CD4-positive, alpha-beta memory T cell (primary cell): ENCODE results near the gene PIP5K1A. TPM values are rescaled to one million over a fixed set of nuclear protein-coding genes. Genes with fewer than 3 reads are reported as not detected.
"Not testable (repeated sequence)": the region's sequence is repeated elsewhere in the genome, so short reads cannot be mapped to it uniquely, and the experiment has no call there.

Experiments used
- CTCF ChIA-PET: fragments of 350-600 bp; sonication (Branson Sonifier 250); formaldehyde crosslinking; loops from one replicate; lab custom pipeline; 2021; ENCODE audit warnings: inconsistent platforms; ENCODE audit not compliant: partially characterized antibody; lab: Charles Lee
- POLR2A ChIA-PET: fragments of 350-600 bp; sonication (Branson Sonifier 250); formaldehyde crosslinking; loops from one replicate; lab custom pipeline; 2021; ENCODE audit not compliant: partially characterized antibody; lab: Charles Lee
- DNase-seq, 5 donors: peaks; one replicate each; pipeline versions ENCODE4 v3.0.0 to v3.0.0-alpha.2; 2020 to 2022; ENCODE audit warnings: mixed read lengths in 1 of 5
- H3K27ac ChIP-seq: one replicate; pipeline ENCODE4 v1.7.0; 2013; ENCODE audit warnings: low read depth, low read length
- H3K27me3 ChIP-seq: 2 replicates; pipeline ENCODE4 v1.7.0; 2013; ENCODE audit warnings: mild to moderate bottlenecking, low read length, moderate library complexity; ENCODE audit not compliant: insufficient read depth
- H3K36me3 ChIP-seq: 2 replicates; pipeline ENCODE4 v1.7.0; 2013; ENCODE audit warnings: mild to moderate bottlenecking, low read length, moderate library complexity; ENCODE audit not compliant: insufficient read depth
- H3K4me1 ChIP-seq: 2 replicates; pipeline ENCODE4 v1.7.0; 2013; ENCODE audit warnings: mild to moderate bottlenecking, low read length, moderate library complexity; ENCODE audit not compliant: insufficient read depth
- H3K4me3 ChIP-seq, 2 donors: one replicate each; pipeline ENCODE4 v1.7.0; 2013; ENCODE audit warnings: low read length in 2 of 2, mild to moderate bottlenecking in 1 of 2
- H3K9me3 ChIP-seq, 2 donors: one replicate each; pipeline ENCODE4 v1.7.0; 2013; ENCODE audit warnings: low read length in 2 of 2, control low read depth in 1 of 2; ENCODE audit not compliant: control insufficient read depth in 1 of 2
- H3K27ac Mint-ChIP-seq, 7 donors: one replicate each; pipeline ENCODE4 v1.8.0; 2020 to 2021; ENCODE audit warnings: mixed read lengths in 7 of 7, mild to moderate bottlenecking in 6 of 7, inconsistent platforms in 3 of 7, moderate library complexity in 3 of 7
- H3K27me3 Mint-ChIP-seq, 2 donors: one replicate each; pipeline ENCODE4 v1.8.0; 2020 to 2021; ENCODE audit warnings: mixed read lengths in 2 of 2
- H3K36me3 Mint-ChIP-seq, 2 donors: one replicate each; pipeline ENCODE4 v1.8.0; 2020 to 2021; ENCODE audit warnings: mixed read lengths in 2 of 2, inconsistent platforms in 1 of 2, mild to moderate bottlenecking in 1 of 2
- H3K4me1 Mint-ChIP-seq, 4 donors: one replicate each; pipeline ENCODE4 v1.8.0; 2020 to 2021; ENCODE audit warnings: mixed read lengths in 4 of 4, mild to moderate bottlenecking in 1 of 4
- H3K4me3 Mint-ChIP-seq, 8 donors: one replicate each; pipeline ENCODE4 v1.8.0; 2020 to 2021; ENCODE audit warnings: mixed read lengths in 8 of 8, mild to moderate bottlenecking in 7 of 8, moderate library complexity in 6 of 8, inconsistent platforms in 3 of 8
- H3K9me3 Mint-ChIP-seq, 8 donors: one replicate each; pipeline ENCODE4 v1.8.0; 2020 to 2021; ENCODE audit warnings: mixed read lengths in 8 of 8, mild to moderate bottlenecking in 5 of 8, inconsistent platforms in 3 of 8, moderate library complexity in 1 of 8
- intact Hi-C: fragments of 100-400 bp; cut with micrococcal nuclease; formaldehyde crosslinking; loops from one replicate; pipeline ENCODE4 v1.15.1; 2023
- polyA plus RNA-seq, 2 donors: library from polyadenylated mRNA; unstranded; fragments of 300-500 nt; fragmentation: Illumina TruSeq; gene quantifications; one replicate each; pipeline ENCODE4 v1.2.3, GENCODE V29; 2021
- total RNA-seq, 2 experiments: library from RNA; stranded (reverse); gene quantifications; one replicate each; pipeline ENCODE4 v1.2.3, GENCODE V29; 2021

PIP5K1A gene
- total and polyA plus RNA-seq, 4 experiments from 2014 or later = 13.7 to 53.1 (median 33.5) TPM

GRCh38 chr1:151259351-151259750 is 61.0 kb downstream of the PIP5K1A start:
- intact Hi-C loops = no loop called here
- Mint-ChIP-seq H3K27me3 (no peaks in the 10 kb centered on the region), H3K4me3 (no peak overlapping the region), H3K27ac (peak overlapping the region in 1 of 7 donors; percentile 24), H3K9me3 (peaks cover 0 to 2% (median 0%) of the 10 kb centered on the region in 8 donors), H3K4me1 (peaks cover 22 to 40% (median 32%) of the 10 kb centered on the region in 4 donors), H3K36me3 (peaks cover 9 to 24% of the 10 kb centered on the region in 2 donors)
- H3K36me3 ChIP-seq = peaks cover 13% of the 10 kb centered on the region
- no peaks in the 10 kb centered on the region for H3K9me3 ChIP-seq
- no peak overlapping the region for H3K4me3 ChIP-seq
- ChIA-PET CTCF (interaction anchor here (0.8 to 1.4 kb wide), 3 partner anchors 22 to 42 kb away, joined by 3 to 4 read pairs (median 4); no protein-coding TSS in a partner anchor), POLR2A (no interaction called here)
- no peak overlapping the region for H3K27ac ChIP-seq
- peaks cover 21% of the 10 kb centered on the region for H3K4me1 ChIP-seq
- H3K27me3 ChIP-seq = no peaks in the 10 kb centered on the region
- no peak for DNase-seq

- Mint-ChIP-seq H3K27me3 (no peaks in the 10 kb centered on the region), H3K27ac (peak overlapping the region in 5 of 7 donors; percentile 4 to 85 (median 63)), H3K9me3 (no peaks in the 10 kb centered on the region), H3K4me1 (no peaks in the 10 kb centered on the region), H3K4me3 (no peak overlapping the region), H3K36me3 (peaks cover 33 to 57% of the 10 kb centered on the region in 2 donors)
- intact Hi-C loops = no loop called here
- Histone ChIP-seq H3K27ac (no peak overlapping the region), H3K27me3 (no peaks in the 10 kb centered on the region), H3K4me1 (no peaks in the 10 kb centered on the region), H3K9me3 (no peaks in the 10 kb centered on the region), H3K4me3 (no peak overlapping the region), H3K36me3 (peaks cover 48% of the 10 kb centered on the region)
- DNase-seq = no peak
- ChIA-PET POLR2A (interaction anchor here (0.5 to 1.5 kb wide), 2 partner anchors 11 to 639 kb away, joined by 3 to 4 read pairs; partner anchors contain the start of gene PSMD4), CTCF (interaction anchor here (1.1 to 1.9 kb wide), 3 partner anchors 11 to 468 kb away, joined by 3 to 4 read pairs (median 3); partner anchors contain the start of gene PSMD4)
Observed at GRCh38 chr1:151265446-151266236, 67.3 kb downstream of the PIP5K1A start.

GRCh38 chr1:151266315-151266714 is 68.0 kb downstream of the PIP5K1A start:
- Histone ChIP-seq H3K4me3 (no peak overlapping the region), H3K27me3 (no peaks in the 10 kb centered on the region), H3K4me1 (no peaks in the 10 kb centered on the region), H3K27ac (no peak overlapping the region), H3K36me3 (peaks cover 48% of the 10 kb centered on the region), H3K9me3 (no peaks in the 10 kb centered on the region)
- Mint-ChIP-seq H3K4me1 (no peaks in the 10 kb centered on the region), H3K36me3 (peaks cover 34 to 59% of the 10 kb centered on the region in 2 donors), H3K27ac (peak overlapping the region in 2 of 7 donors; percentile 54 to 81), H3K27me3 (no peaks in the 10 kb centered on the region), H3K9me3 (no peaks in the 10 kb centered on the region), H3K4me3 (no peak overlapping the region)
- ChIA-PET POLR2A (interaction anchor here (1.5 kb wide), 1 partner anchor 11 kb away, joined by 4 read pairs; the partner anchor contains the start of gene PSMD4), CTCF (no interaction called here)
- DNase-seq = no peak
- intact Hi-C loops = no loop called here

GRCh38 chr1:151266821-151267220 is 68.5 kb downstream of the PIP5K1A start:
- peaks cover 48% of the 10 kb centered on the region for H3K36me3 ChIP-seq
- CTCF ChIA-PET = no interaction called here
- no peaks in the 10 kb centered on the region for H3K27me3 Mint-ChIP-seq
- peaks cover 38 to 63% of the 10 kb centered on the region in 2 donors for H3K36me3 Mint-ChIP-seq
- no peak overlapping the region for H3K27ac ChIP-seq
- H3K27ac Mint-ChIP-seq = peak overlapping the region in 1 of 7 donors; percentile 54
- POLR2A ChIA-PET = no interaction called here
- no peak overlapping the region for H3K4me3 Mint-ChIP-seq
- H3K4me1 Mint-ChIP-seq = no peaks in the 10 kb centered on the region
- H3K9me3 ChIP-seq = no peaks in the 10 kb centered on the region
- H3K4me3 ChIP-seq = no peak overlapping the region
- H3K9me3 Mint-ChIP-seq = no peaks in the 10 kb centered on the region
- intact Hi-C loops = no loop called here
- H3K4me1 ChIP-seq = no peaks in the 10 kb centered on the region
- no peaks in the 10 kb centered on the region for H3K27me3 ChIP-seq
- no peak for DNase-seq

- Histone ChIP-seq H3K4me3 (no peak overlapping the region), H3K9me3 (no peaks in the 10 kb centered on the region), H3K36me3 (peaks cover 46% of the 10 kb centered on the region), H3K4me1 (no peaks in the 10 kb centered on the region), H3K27ac (no peak overlapping the region), H3K27me3 (no peaks in the 10 kb centered on the region)
- Mint-ChIP-seq H3K4me1 (no peaks in the 10 kb centered on the region), H3K36me3 (peaks cover 38 to 61% of the 10 kb centered on the region in 2 donors), H3K27me3 (no peaks in the 10 kb centered on the region), H3K27ac (peak overlapping the region in 3 of 7 donors; percentile 42 to 72 (median 60)), H3K9me3 (no peaks in the 10 kb centered on the region), H3K4me3 (no peak overlapping the region)
- intact Hi-C loops = no loop called here
- CTCF ChIA-PET = no interaction called here
- POLR2A ChIA-PET = no interaction called here
- DNase-seq = no peak
Observed at GRCh38 chr1:151267760-151268159, 69.4 kb downstream of the PIP5K1A start.

- Mint-ChIP-seq H3K27ac (peak overlapping the region in 3 of 7 donors; percentile 48 to 62 (median 62)), H3K27me3 (no peaks in the 10 kb centered on the region), H3K36me3 (peaks cover 10 to 16% of the 10 kb centered on the region in 2 donors), H3K4me1 (no peaks in the 10 kb centered on the region), H3K9me3 (peaks cover 0 to 1% (median 0%) of the 10 kb centered on the region in 8 donors), H3K4me3 (no peak overlapping the region)
- ChIA-PET POLR2A (interaction anchor here (0.7 kb wide), 1 partner anchor 695 kb away, joined by 3 read pairs; no protein-coding TSS in a partner anchor), CTCF (interaction anchor here (1.3 kb wide), 1 partner anchor 27 kb away, joined by 3 read pairs; no protein-coding TSS in a partner anchor)
- intact Hi-C loops = no loop called here
- Histone ChIP-seq H3K4me1 (no peaks in the 10 kb centered on the region), H3K36me3 (no peaks in the 10 kb centered on the region), H3K27ac (no peak overlapping the region), H3K9me3 (no peaks in the 10 kb centered on the region), H3K27me3 (no peaks in the 10 kb centered on the region), H3K4me3 (no peak overlapping the region)
- no peak for DNase-seq
Observed at GRCh38 chr1:151273924-151274466, 75.6 kb downstream of the PIP5K1A start.

- POLR2A ChIA-PET, H3K27me3 Mint-ChIP-seq, intact Hi-C loops, H3K27ac Mint-ChIP-seq, H3K4me1 Mint-ChIP-seq, H3K27me3 ChIP-seq, H3K27ac ChIP-seq, H3K36me3 ChIP-seq, CTCF ChIA-PET, H3K4me3 ChIP-seq, H3K9me3 Mint-ChIP-seq, H3K4me1 ChIP-seq, H3K4me3 Mint-ChIP-seq, H3K9me3 ChIP-seq, DNase-seq: not testable (repeated sequence)
- peaks cover 10 to 11% of the 10 kb centered on the region in 2 donors for H3K36me3 Mint-ChIP-seq
Observed at GRCh38 chr1:151275341-151275740, 77.0 kb downstream of the PIP5K1A start.
